HL-60/S4 (cell line): ENCODE data around the gene TCF7L2.

ENCODE experiments used
- in situ Hi-C: fragments of 300-500 bp; cut with MboI; formaldehyde crosslinking; loops from 2 replicates; pipeline ENCODE4 v1.14.3; 2022; ENCODE audit warnings: low sequenced_read_pairs

TCF7L2 gene

DNA sequence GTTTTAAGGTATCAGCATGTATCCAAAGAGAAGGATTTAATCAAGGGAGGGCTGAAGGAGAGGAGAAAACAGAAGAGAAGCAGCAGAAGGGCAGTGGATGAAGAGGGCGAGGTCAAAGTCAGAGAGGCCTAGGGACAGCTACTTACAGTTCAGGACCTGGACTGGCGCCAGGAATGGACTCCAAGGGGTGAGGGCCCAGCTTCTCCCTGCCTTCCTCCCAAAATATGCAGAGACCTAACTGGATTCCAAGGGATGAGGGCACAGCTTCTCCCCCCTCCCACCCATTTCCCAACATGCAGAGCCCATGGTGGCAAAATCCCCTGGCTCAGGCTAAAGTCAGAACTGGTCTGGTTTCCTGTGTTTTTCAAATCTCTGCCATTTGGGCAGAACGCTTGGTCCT is 3.4 kb upstream of the TCF7L2 start:
- in situ Hi-C loops = no loop called here

DNA sequence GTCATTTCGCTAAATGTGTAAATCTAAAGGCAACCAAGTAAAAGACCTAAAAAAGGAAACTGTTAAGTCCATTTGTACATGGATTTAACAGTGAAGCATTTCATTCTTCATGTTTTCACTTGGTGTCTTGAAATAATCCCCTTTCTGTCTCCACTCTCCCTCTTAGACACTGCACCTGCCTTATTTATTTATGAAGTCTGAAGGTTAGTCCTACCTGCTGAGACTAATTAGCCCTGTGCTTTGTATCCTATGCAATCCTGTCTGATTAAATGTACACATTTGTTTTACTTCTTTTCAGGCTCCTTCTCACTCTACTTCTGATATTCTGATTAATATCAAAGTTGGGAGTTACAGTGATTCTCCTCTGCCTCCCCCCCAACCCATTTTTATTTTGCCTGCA is 1.9 kb upstream of the TCF7L2 start:
- in situ Hi-C loops = no loop called here

GRCh38 chr10:112949143-112949823 is 764 bp upstream of the TCF7L2 start:
- in situ Hi-C loops = no loop called here

DNA sequence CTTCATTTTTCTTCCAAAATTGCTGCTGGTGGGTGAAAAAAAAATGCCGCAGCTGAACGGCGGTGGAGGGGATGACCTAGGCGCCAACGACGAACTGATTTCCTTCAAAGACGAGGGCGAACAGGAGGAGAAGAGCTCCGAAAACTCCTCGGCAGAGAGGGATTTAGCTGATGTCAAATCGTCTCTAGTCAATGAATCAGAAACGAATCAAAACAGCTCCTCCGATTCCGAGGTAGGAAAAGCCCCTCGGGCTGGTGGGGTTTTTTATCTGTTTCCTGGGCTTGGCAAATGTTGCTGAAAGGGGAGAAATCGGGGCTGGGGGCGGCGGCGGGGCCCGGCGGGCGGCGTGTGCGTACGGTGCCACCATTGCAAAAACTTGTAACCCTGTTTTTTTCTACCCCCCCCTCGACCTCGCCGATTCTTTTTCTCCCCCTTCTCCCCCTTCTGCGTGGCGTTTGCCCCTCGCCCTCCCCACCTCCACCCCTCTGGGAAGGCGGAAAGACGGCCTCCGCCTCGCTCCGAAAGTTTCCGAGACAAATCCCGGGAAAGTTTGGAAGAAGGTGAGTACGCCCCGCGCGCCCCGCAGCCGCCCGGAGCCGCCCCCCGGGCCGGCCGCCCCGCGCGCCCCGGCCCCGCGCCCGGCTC is 789 bp downstream of the TCF7L2 start:
- in situ Hi-C loops = no loop called here

DNA sequence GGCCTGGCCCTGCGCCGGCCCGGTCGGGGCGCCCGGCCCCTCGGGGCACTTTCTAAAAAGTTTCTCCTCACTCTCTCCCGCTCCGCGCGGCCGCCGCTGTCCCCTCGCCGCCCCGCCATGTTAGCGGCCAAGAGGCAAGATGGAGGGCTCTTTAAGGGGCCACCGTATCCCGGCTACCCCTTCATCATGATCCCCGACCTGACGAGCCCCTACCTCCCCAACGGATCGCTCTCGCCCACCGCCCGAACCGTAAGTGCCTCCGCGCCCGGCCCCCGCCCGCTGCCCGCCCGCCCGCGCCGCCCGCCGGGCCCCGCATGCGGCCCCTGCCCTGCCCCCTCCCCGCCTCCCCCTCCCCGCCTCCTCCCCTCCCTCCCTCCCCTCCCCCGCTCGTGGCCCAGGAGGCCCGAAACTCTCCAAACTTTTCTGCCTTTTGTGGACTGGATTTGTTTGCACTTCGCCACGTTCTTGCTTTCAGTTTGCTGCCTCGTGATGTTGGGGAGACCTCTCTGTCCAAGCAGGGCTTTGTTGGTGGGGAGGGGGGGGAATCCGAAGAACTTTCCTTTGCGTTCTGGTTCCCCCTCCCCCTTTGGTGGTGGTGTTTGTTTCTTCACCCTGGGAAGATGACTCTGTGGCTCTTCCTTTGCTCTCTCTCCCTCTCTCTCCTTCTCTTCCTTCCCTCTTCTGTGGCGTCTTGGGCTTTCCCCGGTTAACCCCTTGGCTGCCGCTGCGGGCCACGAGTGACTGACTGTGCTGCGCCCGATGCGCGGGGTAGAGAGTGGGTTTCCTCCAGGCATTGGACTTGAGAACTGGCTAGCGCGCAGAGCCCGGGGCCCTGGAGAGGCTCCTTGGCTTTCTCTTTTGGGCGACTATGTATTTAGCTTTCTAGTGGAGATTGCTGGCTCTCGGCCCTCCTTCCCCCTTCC is 1.6 kb downstream of the TCF7L2 start:
- in situ Hi-C loops = no loop called here

GRCh38 chr10:112952282-112953173 is 2.5 kb downstream of the TCF7L2 start:
- in situ Hi-C loops = no loop called here

DNA sequence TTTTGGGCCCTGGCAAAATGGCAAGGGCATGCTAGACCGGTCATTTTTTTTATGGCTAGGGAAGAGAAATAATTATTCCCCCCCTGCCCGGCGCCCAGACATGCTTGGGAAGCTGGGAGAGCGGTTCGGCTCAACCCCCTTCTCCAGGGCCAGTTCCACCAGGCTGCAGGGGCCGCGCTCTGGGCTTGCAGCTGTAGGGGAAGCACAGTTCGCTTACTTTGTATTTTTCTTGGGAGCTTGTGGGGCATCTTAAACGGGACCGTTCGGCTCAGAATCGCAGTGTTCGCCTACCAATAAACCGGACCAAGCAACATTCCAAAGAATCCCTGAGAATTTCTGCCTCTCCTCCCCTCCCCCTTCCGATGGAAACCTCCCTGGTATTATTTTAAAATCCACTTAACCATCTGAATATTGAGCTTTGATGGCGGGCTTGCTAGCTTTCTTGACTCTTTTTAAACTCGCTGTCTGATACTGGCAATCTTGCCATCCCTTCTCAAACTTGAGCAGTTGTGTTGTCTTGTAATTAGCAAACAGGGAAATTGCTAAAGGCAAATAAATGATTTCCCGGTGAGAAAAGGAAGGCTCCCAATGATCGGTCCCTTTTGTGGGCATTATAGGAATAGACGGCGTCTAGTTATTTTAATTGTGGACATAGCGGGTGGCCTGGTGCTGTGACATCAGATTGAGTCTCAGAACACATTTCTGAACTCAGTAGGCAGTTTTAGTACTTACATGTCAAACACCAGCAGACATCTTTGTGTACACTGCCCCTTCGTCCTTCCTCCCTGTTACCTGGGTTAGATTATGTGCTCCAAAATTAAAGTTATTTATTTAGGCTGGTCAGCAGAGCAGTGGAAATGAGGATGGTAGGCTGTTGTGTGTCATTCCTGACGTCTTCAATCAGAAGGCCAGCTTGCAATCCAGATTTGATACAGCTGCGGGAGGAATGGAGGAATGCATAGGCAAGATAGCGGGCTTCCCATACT is 3.4 kb downstream of the TCF7L2 start:
- in situ Hi-C loops = no loop called here

GRCh38 chr10:112954974-112955581 is 5.0 kb downstream of the TCF7L2 start:
- in situ Hi-C loops = no loop called here

GRCh38 chr10:112955582-112956421 is 5.8 kb downstream of the TCF7L2 start:
- in situ Hi-C loops = no loop called here

GRCh38 chr10:112956631-112957350 is 6.7 kb downstream of the TCF7L2 start:
- in situ Hi-C loops = no loop called here

DNA sequence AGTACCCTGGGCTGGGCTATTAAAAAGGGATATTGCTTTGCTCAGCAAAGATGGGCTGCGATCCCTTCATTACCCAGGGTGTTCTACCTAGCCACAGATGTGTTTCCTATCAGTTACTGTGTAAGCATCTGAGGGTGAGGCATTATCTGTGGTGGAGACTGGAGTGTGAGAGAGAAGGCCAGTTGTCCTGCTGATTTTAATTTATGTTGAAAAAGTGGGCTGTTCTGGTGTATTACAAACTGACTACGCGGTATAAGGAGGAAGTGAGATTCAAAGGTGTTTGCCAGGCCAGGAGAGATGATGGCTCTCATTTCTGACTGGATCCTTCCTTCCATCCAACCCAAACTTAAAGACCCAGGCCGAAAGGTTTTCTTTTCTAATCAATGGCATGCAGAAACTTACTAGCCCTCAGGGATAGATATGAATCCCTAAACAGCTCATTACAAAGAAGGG is 7.6 kb downstream of the TCF7L2 start:
- in situ Hi-C loops = no loop called here

DNA sequence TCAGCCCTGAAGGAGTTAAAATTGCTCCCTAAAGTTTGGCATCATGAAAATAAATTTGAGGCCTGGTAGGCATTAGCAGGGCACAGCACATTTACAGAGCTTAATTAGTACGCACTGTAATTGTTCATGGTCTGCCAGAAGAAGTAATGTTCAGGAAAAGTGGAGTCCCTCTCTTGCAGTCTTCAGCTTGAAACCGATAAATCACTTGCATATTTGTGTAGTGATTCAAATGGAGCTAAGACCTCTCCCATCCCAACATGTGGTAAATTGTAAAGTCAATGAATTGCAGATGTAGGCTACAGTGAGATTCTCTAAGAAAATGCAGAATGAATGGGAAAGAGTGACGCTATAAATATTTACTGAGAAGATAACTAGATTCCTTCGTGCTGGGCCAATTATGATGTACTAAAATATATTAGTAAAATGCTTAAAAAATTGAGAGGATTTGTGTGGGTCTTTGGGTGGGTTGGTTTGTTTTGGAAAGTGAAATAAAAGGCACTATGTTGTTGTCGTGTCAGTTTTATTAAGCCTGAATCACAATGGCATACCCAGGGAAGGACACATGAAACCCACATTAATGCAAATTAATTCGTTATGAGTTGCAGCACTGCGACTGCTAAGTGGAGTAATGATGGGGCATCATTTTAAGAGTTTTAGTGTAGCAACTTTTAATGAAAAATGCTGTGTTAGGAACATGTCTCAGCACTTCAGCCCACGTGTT is 8.4 kb downstream of the TCF7L2 start:
- in situ Hi-C loops = no loop called here

GRCh38 chr10:112959207-112959838 is 9.3 kb downstream of the TCF7L2 start:
- in situ Hi-C loops = no loop called here

DNA sequence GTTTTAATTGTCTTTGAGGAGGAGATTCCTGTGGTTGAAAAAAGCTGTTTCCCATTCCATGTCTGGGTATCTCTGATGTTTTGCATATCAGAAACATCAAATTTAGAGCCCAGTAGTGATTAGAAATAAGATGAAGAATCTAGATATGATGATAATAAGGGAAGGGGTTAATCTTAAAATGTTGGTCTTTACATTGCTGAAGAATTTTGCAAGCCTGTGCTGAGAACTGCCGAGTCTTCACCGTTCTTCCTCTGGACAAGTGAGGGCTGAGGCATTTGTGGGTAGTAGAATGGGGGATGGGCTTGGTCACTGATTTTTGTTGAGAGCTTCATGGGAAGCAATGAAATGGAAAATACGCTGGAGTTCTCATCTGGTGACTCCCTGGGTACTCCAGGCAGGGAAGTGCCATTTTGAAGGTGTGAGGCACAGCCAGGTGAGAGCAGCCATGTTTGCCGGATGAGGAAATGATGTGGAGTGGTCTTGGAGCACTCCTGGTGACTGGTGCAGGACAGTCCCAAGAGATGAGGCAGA is 10.2 kb downstream of the TCF7L2 start:
- in situ Hi-C loops = no loop called here

DNA sequence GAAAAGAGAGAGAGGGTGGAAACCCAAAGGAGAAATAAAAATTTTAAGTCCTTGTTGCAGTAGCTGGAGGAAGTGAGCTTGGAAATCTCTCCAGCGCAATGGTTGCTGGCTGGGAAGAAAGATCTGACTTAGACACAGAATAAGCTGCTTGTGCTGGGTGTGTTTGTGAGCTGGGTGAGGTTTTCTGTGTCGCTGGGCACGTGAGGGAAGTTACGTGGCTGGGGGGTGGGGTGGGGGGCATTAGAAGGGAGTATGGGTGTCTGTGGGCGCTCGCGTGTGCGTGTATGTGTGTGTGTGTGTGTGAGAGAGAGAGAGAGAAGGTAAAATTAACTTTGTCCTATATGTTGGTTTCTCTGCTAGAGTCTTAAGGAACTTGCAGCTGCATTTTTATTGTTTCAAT is 11.6 kb downstream of the TCF7L2 start:
- in situ Hi-C loops = no loop called here

GRCh38 chr10:112962343-112962742 is 12.3 kb downstream of the TCF7L2 start:
- in situ Hi-C loops = no loop called here
